GM19351 (cell line): ENCODE measurements around the gene DMP1.

Experiments
- ATAC-seq: cut with Tn5 transposase; IDR thresholded peaks from one replicate; pipeline ENCODE4 v1.9.1; 2021; ENCODE audit warnings: mild to moderate bottlenecking, moderate library complexity; ENCODE audit not compliant: unreplicated experiment

DMP1 gene, protein sequence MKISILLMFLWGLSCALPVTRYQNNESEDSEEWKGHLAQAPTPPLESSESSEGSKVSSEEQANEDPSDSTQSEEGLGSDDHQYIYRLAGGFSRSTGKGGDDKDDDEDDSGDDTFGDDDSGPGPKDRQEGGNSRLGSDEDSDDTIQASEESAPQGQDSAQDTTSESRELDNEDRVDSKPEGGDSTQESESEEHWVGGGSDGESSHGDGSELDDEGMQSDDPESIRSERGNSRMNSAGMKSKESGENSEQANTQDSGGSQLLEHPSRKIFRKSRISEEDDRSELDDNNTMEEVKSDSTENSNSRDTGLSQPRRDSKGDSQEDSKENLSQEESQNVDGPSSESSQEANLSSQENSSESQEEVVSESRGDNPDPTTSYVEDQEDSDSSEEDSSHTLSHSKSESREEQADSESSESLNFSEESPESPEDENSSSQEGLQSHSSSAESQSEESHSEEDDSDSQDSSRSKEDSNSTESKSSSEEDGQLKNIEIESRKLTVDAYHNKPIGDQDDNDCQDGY

DNA sequence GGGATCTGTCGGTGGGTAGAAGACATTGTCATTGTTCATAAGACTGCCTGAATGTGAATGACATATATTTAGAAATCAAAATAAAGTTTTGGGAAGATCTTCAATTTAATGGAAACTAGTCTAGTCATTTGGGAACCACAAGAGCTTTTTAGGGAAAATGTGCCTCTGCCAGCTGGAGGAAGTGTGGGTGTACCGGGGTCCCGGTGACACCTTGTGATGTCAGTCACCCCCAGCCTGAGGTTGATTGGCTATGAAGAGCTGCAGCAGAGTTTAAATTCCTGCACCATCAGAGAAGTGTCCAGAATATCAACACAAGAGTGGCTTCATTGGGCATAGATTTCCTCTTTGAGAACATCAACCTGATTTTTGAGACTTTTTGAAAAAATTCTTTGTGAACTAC is at the start of gene DMP1:
Gene DMP1 (plus strand): TSS at position 301 of the 400 bp plus-strand sequence. CDS start 6,213 bp downstream, outside the sequence.
- ATAC-seq: no peak

DNA sequence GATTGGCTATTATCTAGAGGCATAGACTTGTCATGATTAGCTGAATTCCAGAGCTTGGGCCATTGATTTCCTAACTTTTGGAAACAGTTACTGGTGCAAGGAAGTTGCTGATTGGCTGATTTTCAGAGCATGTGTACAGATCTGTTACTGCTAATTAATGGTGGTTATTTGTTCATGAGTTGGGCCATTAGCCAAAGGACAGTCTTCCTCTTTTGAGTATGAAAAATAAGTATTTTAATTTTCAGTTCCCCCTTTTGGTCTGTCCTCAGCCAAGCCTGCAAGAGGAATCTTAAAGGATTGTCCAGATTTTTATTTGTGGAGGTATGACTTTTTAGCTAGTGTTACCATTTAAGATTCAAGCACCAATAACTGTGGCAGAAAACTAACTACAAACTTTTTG is 48.7 kb upstream of the DMP1 start:
- no peak for ATAC-seq

DNA sequence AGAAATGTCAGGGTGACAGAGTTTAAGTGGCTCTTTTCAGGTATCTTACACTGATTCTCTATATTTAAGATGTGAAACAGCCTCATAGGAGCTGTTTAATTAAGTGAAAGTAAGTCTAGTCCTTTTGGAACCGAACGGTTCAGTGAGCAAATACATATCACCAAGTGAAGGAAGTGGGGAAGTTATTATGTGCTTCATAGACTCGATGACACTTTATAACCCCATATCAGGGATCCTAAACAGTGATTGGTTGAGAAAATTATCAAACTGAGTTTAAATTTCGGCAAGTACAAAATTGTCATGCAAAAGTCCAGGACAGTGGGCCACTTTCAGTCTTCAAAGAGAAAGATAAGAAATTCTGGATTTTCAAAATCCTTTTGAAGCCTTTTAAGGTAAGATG is 41.9 kb upstream of the DMP1 start, which contains the start of gene DSPP:
Gene DSPP (plus strand): TSS at position 301 of the 400 bp plus-strand sequence. CDS start 2,380 bp downstream, outside the sequence.
- ATAC-seq: no peak

DNA sequence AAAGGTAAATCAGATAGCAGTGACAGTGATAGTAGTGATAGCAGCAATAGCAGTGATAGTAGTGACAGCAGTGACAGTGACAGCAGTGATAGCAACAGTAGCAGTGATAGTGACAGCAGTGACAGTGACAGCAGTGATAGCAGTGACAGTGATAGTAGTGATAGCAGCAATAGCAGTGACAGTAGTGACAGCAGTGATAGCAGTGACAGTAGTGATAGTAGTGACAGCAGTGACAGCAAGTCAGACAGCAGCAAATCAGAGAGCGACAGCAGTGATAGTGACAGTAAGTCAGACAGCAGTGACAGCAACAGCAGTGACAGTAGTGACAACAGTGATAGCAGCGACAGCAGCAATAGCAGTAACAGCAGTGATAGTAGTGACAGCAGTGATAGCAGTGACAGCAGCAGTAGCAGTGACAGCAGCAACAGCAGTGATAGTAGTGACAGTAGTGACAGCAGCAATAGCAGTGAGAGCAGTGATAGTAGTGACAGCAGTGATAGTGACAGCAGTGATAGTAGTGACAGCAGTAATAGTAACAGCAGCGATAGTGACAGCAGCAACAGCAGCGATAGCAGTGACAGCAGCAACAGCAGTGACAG is 35.7 kb upstream of the DMP1 start:
- no peak for ATAC-seq

DNA sequence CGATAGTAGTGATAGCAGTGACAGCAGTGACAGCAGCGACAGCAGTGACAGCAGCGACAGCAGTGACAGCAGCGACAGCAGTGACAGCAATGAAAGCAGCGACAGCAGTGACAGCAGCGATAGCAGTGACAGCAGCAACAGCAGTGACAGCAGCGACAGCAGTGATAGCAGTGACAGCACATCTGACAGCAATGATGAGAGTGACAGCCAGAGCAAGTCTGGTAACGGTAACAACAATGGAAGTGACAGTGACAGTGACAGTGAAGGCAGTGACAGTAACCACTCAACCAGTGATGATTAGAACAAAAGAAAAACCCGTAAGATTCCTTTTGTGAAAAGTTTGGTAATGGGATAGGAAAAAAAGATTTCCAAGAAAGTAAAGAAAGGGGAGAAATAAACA is 33.8 kb upstream of the DMP1 start:
- no peak for ATAC-seq

DNA sequence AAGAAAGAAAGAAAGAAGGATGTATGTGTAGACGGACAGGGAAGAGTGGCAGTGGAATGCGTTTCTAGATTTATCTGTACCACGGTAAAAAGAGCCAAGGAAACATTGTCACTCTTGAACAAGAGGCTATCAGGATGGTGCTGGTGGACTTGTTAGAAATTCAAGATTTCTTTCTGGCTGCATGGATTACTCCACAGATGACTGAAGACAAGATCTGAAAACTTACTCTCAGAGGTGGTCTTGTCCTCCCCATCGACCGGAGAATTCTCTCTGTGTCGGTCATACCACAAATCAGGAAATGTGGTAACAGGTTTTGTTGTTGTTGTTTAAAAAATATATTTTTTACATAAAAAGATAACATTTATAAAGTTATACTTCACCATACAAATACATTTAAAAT is 30.0 kb upstream of the DMP1 start:
- no peak for ATAC-seq

DNA sequence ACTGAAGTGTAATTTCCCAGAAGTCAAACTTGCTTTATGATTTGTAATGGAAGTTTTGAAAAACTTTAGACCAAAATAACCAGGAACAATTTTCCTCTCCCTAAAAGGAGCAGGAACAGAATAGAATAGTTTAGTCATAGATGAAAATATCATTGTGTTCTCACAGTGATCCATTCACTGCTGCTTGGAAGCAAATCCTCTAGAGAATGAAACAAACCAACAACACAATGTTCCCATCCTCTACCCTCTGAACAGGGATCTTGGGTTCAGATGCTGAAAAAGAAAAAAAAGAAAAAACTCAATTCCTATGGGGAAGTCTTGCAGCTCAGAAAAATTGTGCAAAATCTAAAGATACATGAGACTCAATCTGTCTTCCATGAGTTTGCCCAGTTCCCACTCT is 29.6 kb upstream of the DMP1 start:
- ATAC-seq: no peak

DNA sequence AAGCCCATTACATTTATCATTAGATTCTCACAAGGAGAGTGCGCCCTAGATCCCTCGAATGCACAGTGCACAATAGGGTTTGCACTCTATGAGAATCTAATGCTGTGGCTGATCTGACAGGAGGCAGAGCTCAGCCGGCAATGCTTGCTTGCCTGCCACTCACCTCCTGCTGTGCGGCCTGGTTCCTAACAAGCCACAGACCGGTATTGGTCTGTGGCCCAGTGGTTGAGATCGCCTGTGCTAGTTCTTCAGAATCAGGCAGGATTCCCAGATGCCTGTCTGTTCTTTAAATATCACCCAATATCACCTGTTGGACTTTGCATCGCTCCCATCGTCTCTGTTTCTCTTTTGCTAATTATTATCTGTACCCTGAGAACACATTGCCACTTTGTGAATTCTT is 27.8 kb upstream of the DMP1 start:
- no peak for ATAC-seq

DNA sequence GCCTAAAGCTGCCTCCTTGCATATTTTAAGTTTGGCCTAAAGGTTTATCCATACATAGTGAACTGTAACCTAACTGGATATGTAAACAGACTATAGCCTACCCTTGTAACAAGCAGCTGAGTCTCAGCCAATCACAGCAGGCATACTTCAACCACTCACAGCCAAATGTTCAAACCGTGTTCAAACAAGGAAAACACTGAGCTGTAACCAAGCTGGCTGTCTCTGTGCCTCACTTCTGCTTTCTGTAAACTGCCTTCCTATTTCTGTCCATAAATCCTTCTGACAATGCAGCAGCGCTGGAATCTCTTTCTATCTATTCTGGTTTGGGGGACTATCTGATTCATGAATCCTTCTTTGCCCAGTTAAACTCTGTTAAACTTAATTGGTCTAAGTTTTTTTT is 25.4 kb upstream of the DMP1 start:
- ATAC-seq: peak; percentile 93

DNA sequence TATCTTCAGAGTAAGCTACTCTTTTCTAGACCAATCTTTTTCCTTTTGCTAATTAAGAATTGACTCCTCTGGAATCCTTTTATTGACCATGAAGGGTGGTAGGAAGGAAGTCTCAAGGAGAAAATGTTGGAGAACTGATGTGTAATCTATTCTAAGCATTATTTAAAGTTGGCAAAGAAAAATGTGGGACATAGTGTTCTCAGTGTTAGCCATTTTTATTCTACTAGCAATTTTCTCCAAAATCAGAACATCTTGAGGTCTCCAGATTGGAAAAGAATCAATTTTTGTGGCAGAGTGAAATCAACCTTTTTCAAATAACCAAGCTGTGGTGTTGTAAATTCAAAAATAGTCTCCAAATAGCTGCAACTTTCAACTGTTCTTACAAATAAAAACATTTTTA is 18.4 kb upstream of the DMP1 start:
- ATAC-seq: no peak

DNA sequence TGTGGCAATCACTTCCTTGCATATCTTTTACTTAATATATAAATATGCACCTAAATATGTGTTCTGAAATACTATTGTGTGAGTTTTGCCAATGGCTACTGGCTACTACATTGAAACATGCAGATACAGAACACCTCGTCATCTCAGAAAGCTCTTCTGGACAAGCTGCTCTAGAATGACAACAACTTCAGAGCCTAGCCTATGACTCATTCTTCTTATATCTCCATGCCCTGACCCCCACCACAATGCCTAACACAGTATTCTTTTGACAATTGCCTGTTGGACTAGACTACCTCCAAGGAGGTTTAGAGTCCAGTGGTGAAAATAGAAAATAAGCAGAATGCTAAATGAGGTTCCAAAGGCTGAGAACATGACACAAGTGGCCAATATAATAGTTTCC is 17.6 kb upstream of the DMP1 start:
- no peak for ATAC-seq

DNA sequence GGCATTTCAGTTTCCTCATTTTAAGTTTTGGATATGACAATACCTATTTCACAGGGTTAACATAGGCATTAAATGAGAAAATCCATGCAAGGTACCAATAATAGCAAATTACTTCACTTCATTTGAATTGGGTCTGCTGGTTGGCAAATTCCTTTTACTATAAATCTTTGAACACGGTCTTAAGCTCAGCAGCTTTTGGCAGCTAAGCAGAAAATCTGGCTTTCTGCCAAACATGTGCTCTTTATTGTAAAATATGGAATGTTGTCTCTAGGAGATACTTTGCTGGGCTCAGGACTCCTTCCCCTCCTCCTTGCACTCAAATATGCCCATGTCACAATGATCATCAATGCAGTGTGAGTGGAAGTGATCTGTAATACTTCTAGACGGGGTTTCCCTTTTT is 16.8 kb upstream of the DMP1 start:
- ATAC-seq: no peak

DNA sequence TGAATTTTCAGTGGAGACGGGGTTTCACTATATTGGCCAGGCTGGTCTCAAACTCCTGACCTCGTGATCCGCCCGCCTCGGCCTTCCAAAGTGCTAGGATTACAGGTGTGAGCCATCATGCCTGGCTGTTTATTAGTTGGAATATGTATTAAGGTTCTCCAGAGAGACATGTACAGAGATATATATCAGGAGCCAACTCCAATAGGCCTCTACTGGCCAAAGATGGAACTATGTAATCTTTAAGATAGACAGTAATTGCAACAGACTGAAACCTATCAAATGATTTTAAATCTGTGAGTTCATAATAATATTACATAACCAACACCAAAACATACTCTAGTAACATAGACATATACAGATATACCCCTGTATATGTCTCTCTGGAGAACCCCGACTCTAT is 5.8 kb upstream of the DMP1 start:
- no peak for ATAC-seq

DNA sequence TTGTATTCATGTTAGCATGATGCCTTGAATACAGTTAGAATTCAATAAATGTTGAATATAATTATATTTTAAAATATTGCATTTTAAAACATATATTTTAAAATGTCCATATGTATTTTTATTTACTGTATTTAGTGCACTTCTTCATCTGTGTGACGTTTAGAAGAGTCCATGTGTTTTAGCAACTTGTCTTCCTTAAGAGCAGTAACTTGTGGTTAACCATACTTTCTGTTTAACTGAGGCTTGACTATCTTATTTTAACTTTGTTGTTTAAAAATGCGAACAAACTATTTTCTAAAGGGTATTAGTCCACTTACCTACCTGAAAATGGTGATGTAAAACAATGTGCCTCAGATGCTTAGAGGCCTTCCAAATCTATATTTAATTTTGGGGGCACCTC is 858 bp downstream of the DMP1 start:
- ATAC-seq: no peak

DNA sequence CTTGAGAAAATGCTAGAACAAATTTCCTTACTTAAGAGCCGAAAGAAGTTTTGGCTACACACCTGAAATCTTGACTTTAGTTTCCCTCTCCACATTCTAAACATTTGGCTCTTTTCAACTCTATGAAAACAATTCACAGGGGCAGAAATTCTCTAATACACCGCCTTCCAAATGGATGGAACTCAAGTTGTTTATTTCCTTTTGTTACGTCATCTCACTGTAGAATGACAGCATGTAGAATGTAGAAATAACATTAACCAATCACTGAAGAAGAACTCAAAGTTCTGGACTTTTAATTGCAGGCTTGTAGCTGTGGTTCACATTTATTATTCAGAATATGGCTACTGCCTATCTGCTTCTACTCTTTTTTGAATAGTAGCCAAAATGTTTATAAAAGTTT is 1.9 kb downstream of the DMP1 start:
- ATAC-seq: no peak

DNA sequence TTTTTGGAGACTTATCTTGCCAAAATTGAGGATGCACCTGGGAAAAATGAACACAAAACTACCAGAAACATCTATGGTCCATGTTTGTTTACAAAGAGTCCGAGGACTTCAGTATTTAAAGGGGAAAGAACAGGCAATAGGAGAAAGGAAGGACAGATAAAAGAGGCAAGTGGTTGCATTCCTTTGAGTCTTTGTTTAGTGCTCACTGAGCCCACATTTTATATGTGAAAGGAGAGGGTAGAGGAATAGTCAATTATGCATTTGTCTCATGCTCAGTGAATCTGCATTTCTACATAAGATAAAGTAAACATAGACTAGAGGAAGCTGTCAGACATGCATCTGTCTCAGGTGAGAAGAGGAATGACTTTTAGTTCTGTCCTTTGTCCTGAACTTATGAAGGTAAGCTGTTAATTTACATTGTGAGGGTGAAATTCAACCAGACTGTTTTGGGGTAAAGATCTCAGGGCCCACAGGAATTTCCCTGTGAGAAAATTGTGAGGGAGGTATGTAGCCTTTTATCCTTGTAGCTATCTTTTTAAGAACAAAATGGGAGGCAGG is 4.5 kb downstream of the DMP1 start:
- ATAC-seq: no peak

DNA sequence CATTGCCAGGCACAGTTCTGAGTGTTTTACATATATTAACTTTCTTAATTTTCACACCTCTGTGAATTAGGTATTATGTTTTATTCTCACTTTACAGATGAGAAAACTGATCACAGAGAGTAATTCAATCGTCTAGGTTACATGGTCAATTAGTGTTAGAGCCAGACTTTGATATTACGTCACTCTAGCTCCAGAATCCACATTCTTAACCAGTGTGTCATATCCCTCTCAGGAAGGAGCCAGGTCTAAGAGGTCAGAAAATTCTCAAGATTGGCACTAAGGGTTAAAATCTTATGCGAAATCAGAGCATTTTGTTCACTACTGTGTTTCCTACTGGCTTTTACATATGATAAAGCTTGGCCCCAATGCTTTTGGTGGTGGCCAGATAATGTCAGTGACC is 7.4 kb downstream of the DMP1 start:
- ATAC-seq: no peak

DNA sequence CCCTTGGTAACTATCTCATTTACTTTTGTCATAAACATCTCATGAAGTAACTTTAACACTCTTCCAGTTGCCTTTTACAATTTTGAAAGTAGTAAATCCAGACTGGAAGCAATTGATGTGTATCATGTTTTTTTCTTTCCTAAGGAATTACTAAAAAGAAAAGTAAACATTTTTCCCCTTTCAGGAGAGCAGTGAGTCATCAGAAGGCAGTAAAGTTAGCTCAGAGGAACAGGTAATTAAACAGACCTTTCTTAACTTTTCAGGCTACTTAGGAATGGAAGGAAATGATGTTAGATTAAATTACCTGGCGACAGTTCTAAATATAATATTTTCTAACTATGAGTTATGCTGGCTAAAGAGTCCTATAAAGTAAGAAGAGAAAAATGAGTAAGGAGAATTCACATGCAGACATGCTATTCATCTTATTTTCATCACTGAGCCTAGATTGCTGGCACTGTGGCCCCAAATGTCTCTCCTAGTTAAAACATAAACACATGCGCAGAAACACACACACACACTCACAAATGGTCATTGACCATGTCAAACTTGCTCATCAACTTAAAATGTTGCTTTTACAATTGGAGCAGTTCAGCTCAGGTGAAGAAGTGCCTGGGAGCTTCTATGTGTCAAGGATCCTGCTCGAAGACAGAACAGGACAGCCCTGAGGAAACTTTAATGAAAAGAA is 9.3 kb downstream of the DMP1 start:
- ATAC-seq: no peak

DNA sequence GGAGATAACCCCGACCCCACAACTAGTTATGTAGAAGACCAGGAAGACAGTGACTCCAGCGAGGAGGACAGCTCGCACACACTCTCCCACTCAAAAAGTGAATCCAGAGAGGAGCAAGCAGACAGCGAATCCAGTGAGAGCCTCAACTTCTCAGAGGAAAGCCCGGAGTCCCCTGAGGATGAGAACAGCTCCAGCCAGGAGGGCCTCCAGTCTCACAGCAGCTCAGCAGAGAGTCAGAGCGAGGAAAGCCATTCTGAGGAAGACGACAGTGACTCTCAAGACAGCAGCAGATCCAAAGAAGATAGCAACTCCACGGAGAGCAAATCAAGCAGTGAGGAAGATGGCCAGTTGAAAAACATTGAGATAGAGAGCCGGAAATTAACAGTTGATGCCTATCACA is 12.8 kb downstream of the DMP1 start:
- no peak for ATAC-seq

DNA sequence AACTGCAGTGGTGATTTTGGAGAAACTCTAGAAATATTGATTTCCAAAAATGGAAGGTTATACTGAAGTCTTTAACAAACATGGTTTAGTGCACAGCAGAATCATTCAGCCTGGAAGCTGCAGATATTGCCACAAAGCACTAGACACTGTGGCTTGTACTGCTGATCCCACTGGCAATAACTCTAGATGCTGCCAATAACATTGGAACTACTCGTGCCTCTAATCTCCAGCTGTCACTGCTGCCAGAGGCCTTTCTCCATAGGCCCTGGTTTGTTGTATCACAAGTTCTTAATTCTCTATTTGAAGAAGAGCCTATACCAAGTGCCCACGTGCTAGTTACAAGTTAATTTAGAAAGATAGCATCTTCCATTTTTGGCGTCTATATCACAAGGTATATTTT is 19.3 kb downstream of the DMP1 start:
- no peak for ATAC-seq

DNA sequence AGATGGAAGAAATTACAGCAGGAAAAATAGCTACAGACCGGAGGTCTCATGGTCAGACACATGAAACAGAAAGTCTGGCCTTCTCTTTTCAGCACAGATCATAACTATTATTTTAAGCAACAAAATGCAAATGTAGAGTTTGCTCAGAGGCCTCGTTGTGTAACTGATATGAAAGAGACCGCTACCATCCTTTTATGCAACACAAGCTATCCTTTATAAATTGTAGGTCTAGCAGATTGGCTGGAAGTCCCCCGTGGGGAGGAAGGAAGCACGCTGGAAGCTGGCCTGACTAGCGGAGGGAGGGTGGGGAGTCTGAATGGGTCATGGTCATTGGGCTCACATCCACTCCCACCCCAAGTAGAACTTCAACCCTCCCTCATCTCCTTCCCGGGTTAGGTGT is 27.7 kb downstream of the DMP1 start:
- peak; percentile 95 for ATAC-seq
